Trophoblast cell (in vitro differentiated cells and primary cell): ENCODE results near the gene ANKRD65.
"Not testable (repeated sequence)": the region's sequence is repeated elsewhere in the genome, so short reads cannot be mapped to it uniquely, and the experiment has no call there.

Source experiments
- DNase-seq, 2 donors: peaks; one replicate each; pipeline ENCODE4 v3.0.0-alpha.2; 2016
- H2AFZ ChIP-seq: 2 replicates; pipeline ENCODE4 v1.6.1; 2013; ENCODE audit warnings: low read length, moderate library complexity, mild to moderate bottlenecking; ENCODE audit not compliant: insufficient read depth, poor library complexity
- H2AK5ac ChIP-seq: 2 replicates; pipeline ENCODE4 v1.6.1; 2013; ENCODE audit warnings: mild to moderate bottlenecking, low read length
- H2BK120ac ChIP-seq: 2 replicates; pipeline ENCODE4 v1.6.1; 2013; ENCODE audit warnings: low read length, mild to moderate bottlenecking, moderate library complexity; ENCODE audit not compliant: insufficient read depth, poor library complexity
- H2BK12ac ChIP-seq: 2 replicates; pipeline ENCODE4 v1.6.1; 2013; ENCODE audit warnings: mild to moderate bottlenecking, low read length, moderate library complexity
- H2BK5ac ChIP-seq: 2 replicates; pipeline ENCODE4 v1.6.1; 2013; ENCODE audit warnings: low read length, low read depth, moderate library complexity, mild to moderate bottlenecking; ENCODE audit not compliant: poor library complexity
- H3K14ac ChIP-seq: 2 replicates; pipeline ENCODE4 v1.6.1; 2013; ENCODE audit warnings: mild to moderate bottlenecking, low read length
- H3K18ac ChIP-seq: 2 replicates; pipeline ENCODE4 v1.6.1; 2013; ENCODE audit warnings: mild to moderate bottlenecking, low read length
- H3K23ac ChIP-seq: 2 replicates; pipeline ENCODE4 v1.6.1; 2013; ENCODE audit warnings: low read length
- H3K27ac ChIP-seq: 2 replicates; pipeline ENCODE4 v1.5.1; 2013; ENCODE audit warnings: low read depth, mild to moderate bottlenecking, inconsistent platforms, low read length, moderate library complexity
- H3K27me3 ChIP-seq: 2 replicates; pipeline ENCODE4 v1.6.1; 2013; ENCODE audit warnings: inconsistent platforms, mild to moderate bottlenecking, low read length, moderate library complexity; ENCODE audit not compliant: insufficient read depth
- H3K36me3 ChIP-seq, 2 experiments: 1 replicate in 1 of 2; 2 replicates in 1 of 2; pipeline ENCODE4 v1.6.1; 2013; ENCODE audit warnings: low read length in 2 of 2, mild to moderate bottlenecking in 2 of 2, moderate library complexity in 1 of 2; ENCODE audit not compliant: insufficient read depth in 2 of 2, control insufficient read depth in 1 of 2
- H3K4ac ChIP-seq: 2 replicates; pipeline ENCODE4 v1.6.1; 2013; ENCODE audit warnings: low read depth, mild to moderate bottlenecking, low read length, moderate library complexity
- H3K4me1 ChIP-seq, 2 experiments: 1 replicate in 1 of 2; 2 replicates in 1 of 2; pipeline ENCODE4 v1.6.1; 2013; ENCODE audit warnings: low read length in 2 of 2, mild to moderate bottlenecking in 2 of 2, moderate library complexity in 1 of 2; ENCODE audit not compliant: insufficient read depth in 2 of 2, control insufficient read depth in 1 of 2
- H3K4me2 ChIP-seq: 2 replicates; pipeline ENCODE4 v1.6.1; 2013; ENCODE audit warnings: inconsistent platforms, mild to moderate bottlenecking, low read length, moderate library complexity
- H3K4me3 ChIP-seq: 2 replicates; pipeline ENCODE4 v1.5.1; 2013; ENCODE audit warnings: mild to moderate bottlenecking, low read depth, low read length, inconsistent platforms
- H3K79me1 ChIP-seq: one replicate; pipeline ENCODE4 v1.6.1; 2013; ENCODE audit warnings: low read length
- H3K79me2 ChIP-seq: 2 replicates; pipeline ENCODE4 v1.6.1; 2013; ENCODE audit warnings: low read length, mild to moderate bottlenecking; ENCODE audit not compliant: control insufficient read depth, insufficient read depth, poor library complexity
- H3K9ac ChIP-seq: 2 replicates; pipeline ENCODE4 v1.6.1; 2013; ENCODE audit warnings: mild to moderate bottlenecking, low read length
- H3K9me3 ChIP-seq: 2 replicates; pipeline ENCODE4 v1.6.1; 2013; ENCODE audit warnings: low read depth, mild to moderate bottlenecking, control low read depth, inconsistent platforms, low read length; ENCODE audit not compliant: insufficient read depth
- H4K12ac ChIP-seq: 2 replicates; pipeline ENCODE4 v1.6.1; 2013; ENCODE audit warnings: low read depth, mild to moderate bottlenecking, low read length, moderate library complexity
- H4K8ac ChIP-seq: 2 replicates; pipeline ENCODE4 v1.6.1; 2013; ENCODE audit warnings: low read depth, mild to moderate bottlenecking, low read length, moderate library complexity
- H4K91ac ChIP-seq: one replicate; pipeline ENCODE4 v1.6.1; 2013; ENCODE audit warnings: low read depth, mild to moderate bottlenecking, low read length, moderate library complexity
- WGBS: extraction: QIAGEN DNeasy Blood & Tissue Kit; methylation state at CpG from one replicate; pipeline ENCODE4 v1.1.7; 2013; ENCODE audit warnings: missing lambda C conversion rate; ENCODE audit not compliant: insufficient read length, insufficient coverage; ENCODE audit errors: extremely low coverage; 5-methylcytosine and 5-hydroxymethylcytosine counted together

The ANKRD65 gene

GRCh38 chr1:1452882-1453281 is 31.8 kb upstream of the ANKRD65 start:
- H3K4ac ChIP-seq, result no peak overlapping the region
- no CpG with 5 or more reads among the region's 16 CpGs for WGBS
- no peaks in the 10 kb centered on the region for H3K79me2 ChIP-seq
- H3K4me1 ChIP-seq, result no peaks in the 10 kb centered on the region
- no peak overlapping the region for H3K14ac ChIP-seq
- no peak overlapping the region for H3K4me2 ChIP-seq
- no peak overlapping the region for H3K18ac ChIP-seq
- no peaks in the 10 kb centered on the region for H3K9me3 ChIP-seq
- no peaks in the 10 kb centered on the region for H3K79me1 ChIP-seq
- no peak overlapping the region for H4K8ac ChIP-seq
- H2AK5ac ChIP-seq, result no peak overlapping the region
- H2BK5ac ChIP-seq, result no peak overlapping the region
- no peaks in the 10 kb centered on the region for H3K36me3 ChIP-seq
- H4K12ac ChIP-seq, result no peak overlapping the region
- no peak overlapping the region for H2BK120ac ChIP-seq
- H3K23ac ChIP-seq, result no peak overlapping the region
- H4K91ac ChIP-seq, result no peak overlapping the region
- no peaks in the 10 kb centered on the region for H3K27me3 ChIP-seq
- DNase-seq, result no peak
- H2BK12ac ChIP-seq, result no peak overlapping the region
- H3K27ac ChIP-seq, result no peak overlapping the region
- H2AFZ ChIP-seq, result no peak overlapping the region
- H3K9ac ChIP-seq, result no peak overlapping the region
- peak overlapping the region; percentile 40 for H3K4me3 ChIP-seq

- H3K23ac ChIP-seq, H3K27me3 ChIP-seq, H4K12ac ChIP-seq, H3K79me2 ChIP-seq, H3K4me2 ChIP-seq, H4K8ac ChIP-seq, H2BK12ac ChIP-seq, H4K91ac ChIP-seq, H3K9me3 ChIP-seq, H3K4me1 ChIP-seq, H3K18ac ChIP-seq, H3K4me3 ChIP-seq, DNase-seq, H3K27ac ChIP-seq, H2BK5ac ChIP-seq, H2BK120ac ChIP-seq, H2AFZ ChIP-seq, H3K4ac ChIP-seq, H3K36me3 ChIP-seq, H2AK5ac ChIP-seq, H3K79me1 ChIP-seq, H3K14ac ChIP-seq, H3K9ac ChIP-seq: not testable (repeated sequence)
- WGBS, result no CpG with 5 or more reads among the region's 8 CpGs
Measured at GRCh38 chr1:1452365-1452739, 31.3 kb upstream of the ANKRD65 start.

- Histone ChIP-seq H3K4me2 (no peak overlapping the region), H4K12ac (no peak overlapping the region)
- WGBS, result no CpG with 5 or more reads among the region's 26 CpGs
Measured at GRCh38 chr1:1451696-1452364, 30.8 kb upstream of the ANKRD65 start.

GRCh38 chr1:1450616-1451015 is 29.5 kb upstream of the ANKRD65 start:
- H3K9ac ChIP-seq, H3K4me1 ChIP-seq: not testable (repeated sequence)
- WGBS, result no CpG with 5 or more reads among the region's 22 CpGs

More at GRCh38 chr1:1451696-1452364, 30.8 kb upstream of the ANKRD65 start:
- Histone ChIP-seq H3K36me3 (no peaks in the 10 kb centered on the region), H3K4ac (no peak overlapping the region), H2BK120ac (no peak overlapping the region), H3K27me3 (no peaks in the 10 kb centered on the region), H3K27ac (no peak overlapping the region), H3K79me1 (no peaks in the 10 kb centered on the region), H4K91ac (no peak overlapping the region), H3K9ac (no peak overlapping the region), H2AK5ac (no peak overlapping the region), H3K79me2 (no peaks in the 10 kb centered on the region), H4K8ac (no peak overlapping the region), H3K4me3 (no peak overlapping the region), H3K18ac (no peak overlapping the region), H3K9me3 (no peaks in the 10 kb centered on the region), H2BK12ac (no peak overlapping the region), H3K23ac (no peak overlapping the region), H2BK5ac (no peak overlapping the region), H3K4me1 (no peaks in the 10 kb centered on the region), H3K14ac (no peak overlapping the region), H2AFZ (no peak overlapping the region)
- DNase-seq, result no peak

More at GRCh38 chr1:1450616-1451015, 29.5 kb upstream of the ANKRD65 start:
- H4K12ac ChIP-seq, H4K91ac ChIP-seq, H3K79me1 ChIP-seq, H3K4me2 ChIP-seq, H2BK5ac ChIP-seq, H3K18ac ChIP-seq, H2AFZ ChIP-seq, H2BK12ac ChIP-seq, H3K27ac ChIP-seq, H4K8ac ChIP-seq, H3K9me3 ChIP-seq, H2AK5ac ChIP-seq, H3K79me2 ChIP-seq, H3K36me3 ChIP-seq, H3K27me3 ChIP-seq, H3K4ac ChIP-seq, H3K14ac ChIP-seq, DNase-seq, H2BK120ac ChIP-seq, H3K23ac ChIP-seq, H3K4me3 ChIP-seq: not testable (repeated sequence)
